ENCODE results near the gene SYCN. TPM values are rescaled to one million over a fixed set of nuclear protein-coding genes. Genes with fewer than 3 reads are reported as not detected.

SYCN gene
- total RNA-seq, 4 donors from 2014 or later, result not detected

DNA sequence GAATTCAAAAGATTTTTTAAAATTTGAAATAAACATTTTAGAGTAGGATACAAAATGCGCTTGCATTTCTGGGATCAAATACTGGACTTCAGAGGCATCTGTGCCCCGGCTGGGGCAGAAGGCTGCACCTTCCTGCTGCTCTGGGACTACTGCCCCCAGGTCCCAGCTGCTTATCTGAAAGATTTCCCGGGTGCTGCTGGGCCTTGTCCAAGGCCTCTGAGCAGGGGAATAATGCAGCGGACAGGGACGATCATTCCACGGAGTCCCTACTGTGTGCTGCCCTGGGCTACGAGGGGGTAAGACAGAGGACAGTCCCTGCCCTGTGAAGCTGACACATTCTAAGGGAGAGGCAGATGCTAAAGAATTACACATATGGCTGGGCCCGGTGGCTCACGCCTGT lies 40.4 kb downstream of the SYCN start:
- H3K27me3 ChIP-seq, result no peaks in the 10 kb centered on the region
- H3K36me3 ChIP-seq, result peaks cover 0 to 5% of the 10 kb centered on the region in 2 donors
- peaks cover 0 to 69% (median 28%) of the 10 kb centered on the region in 3 donors for H3K4me1 ChIP-seq
- ATAC-seq, result no peak
- no peak overlapping the region for H3K27ac ChIP-seq
- TF ChIP-seq POLR2A (IDR thresholded peaks at IDR 0.05), result no peak
- TF ChIP-seq POLR2AphosphoS5 (IDR thresholded peaks at IDR 0.05), result no peak
- TF ChIP-seq, protein P1, sequence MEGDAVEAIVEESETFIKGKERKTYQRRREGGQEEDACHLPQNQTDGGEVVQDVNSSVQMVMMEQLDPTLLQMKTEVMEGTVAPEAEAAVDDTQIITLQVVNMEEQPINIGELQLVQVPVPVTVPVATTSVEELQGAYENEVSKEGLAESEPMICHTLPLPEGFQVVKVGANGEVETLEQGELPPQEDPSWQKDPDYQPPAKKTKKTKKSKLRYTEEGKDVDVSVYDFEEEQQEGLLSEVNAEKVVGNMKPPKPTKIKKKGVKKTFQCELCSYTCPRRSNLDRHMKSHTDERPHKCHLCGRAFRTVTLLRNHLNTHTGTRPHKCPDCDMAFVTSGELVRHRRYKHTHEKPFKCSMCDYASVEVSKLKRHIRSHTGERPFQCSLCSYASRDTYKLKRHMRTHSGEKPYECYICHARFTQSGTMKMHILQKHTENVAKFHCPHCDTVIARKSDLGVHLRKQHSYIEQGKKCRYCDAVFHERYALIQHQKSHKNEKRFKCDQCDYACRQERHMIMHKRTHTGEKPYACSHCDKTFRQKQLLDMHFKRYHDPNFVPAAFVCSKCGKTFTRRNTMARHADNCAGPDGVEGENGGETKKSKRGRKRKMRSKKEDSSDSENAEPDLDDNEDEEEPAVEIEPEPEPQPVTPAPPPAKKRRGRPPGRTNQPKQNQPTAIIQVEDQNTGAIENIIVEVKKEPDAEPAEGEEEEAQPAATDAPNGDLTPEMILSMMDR (IDR thresholded peaks at IDR 0.05), result no peak
- no peak for TF ChIP-seq EP300 (IDR thresholded peaks at IDR 0.05)
- no peak overlapping the region for H3K4me3 ChIP-seq
- WGBS, 2 donors (ENCODE audit: low coverage in 1 of 2), result 85% methylated on average over 4 of the region's 9 CpGs; no CpG with 5 or more reads in 1 of the 2 donors
- H3K9me3 ChIP-seq, result no peaks in the 10 kb centered on the region

DNA sequence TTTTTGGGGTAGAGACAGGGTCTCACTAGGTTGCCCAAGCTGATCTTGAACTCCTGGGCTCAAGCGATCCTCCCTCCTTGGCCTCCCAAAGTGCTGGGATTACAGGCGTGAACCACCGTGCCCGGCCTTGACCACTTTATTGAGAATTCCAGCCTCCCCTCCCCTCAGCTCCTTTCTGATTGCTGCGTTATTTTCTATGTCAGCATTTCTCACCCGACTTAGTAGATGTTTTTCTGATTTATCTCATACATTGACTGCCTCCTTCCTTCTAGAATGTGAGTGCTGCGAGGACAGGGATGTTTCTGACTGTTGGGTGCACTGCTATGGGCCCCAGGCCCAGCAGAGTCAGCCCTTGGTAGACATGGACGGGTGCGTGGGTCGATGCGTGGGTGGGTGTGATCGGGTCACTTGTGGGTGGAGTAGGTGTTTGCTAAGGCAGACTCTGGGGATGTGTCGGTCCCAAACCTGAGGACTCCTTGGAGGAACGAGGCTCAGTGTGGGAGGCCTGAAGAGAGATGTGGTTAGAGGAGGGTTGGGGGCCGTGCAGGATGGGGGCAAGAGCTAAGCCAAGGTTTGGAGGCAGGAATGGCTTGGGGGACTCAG lies 41.5 kb downstream of the SYCN start:
- Histone ChIP-seq H3K4me3 (no peak overlapping the region), H3K4me1 (peaks cover 0 to 77% (median 33%) of the 10 kb centered on the region in 3 donors), H3K27me3 (no peaks in the 10 kb centered on the region), H3K27ac (no peak overlapping the region), H3K36me3 (no peaks in the 10 kb centered on the region), H3K9me3 (no peaks in the 10 kb centered on the region)
- ATAC-seq, result no peak
- TF ChIP-seq, protein P1 (IDR thresholded peaks at IDR 0.05), result no peak
- TF ChIP-seq POLR2A (IDR thresholded peaks at IDR 0.05) (no peak), EP300 (IDR thresholded peaks at IDR 0.05) (no peak), POLR2AphosphoS5 (IDR thresholded peaks at IDR 0.05) (no peak)
- 84 to 88% methylated on average over 5 to 10 of the region's 15 CpGs for WGBS, 2 donors (ENCODE audit: low coverage in 1 of 2)

DNA sequence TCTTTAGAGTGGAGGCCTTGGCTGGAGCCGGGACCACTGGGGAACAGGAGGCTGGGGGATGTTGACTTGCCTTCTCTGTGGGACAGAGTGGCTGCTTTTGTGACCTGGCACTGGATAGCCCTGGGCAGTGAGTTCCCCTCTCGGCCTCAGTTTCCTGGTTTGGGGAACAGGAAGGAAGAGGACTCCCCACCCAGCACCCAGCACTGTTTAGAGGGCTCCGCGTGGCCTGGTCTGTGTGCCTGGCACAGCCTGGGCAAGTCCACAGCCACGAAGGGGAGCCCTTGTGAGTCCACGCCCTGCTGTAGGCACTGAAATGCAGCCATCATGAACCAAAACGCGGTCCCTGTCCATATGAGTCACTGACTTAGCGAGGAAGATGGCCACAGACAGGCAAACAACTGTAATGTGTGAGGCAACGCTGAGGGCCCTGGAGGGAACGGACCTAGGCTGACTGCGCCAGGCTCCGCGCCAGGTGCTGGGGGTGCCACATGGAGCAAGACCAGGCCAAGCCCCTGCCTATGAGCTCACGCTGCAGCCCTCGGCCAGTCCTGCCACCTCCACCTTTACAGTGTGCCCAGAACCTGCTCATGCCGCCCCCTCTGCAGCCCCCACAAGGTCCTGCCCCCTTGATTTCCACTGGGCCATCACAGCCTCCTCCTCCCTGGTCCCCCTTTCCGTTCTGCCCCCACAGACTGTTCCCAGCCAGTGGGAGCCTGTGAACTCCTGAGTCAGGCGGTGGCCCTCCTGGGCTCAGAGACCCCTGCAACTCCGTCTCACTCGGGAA lies 43.0 kb downstream of the SYCN start:
- 100% methylated on average over 3 of the region's 21 CpGs; no CpG with 5 or more reads in 1 of the 2 donors for WGBS, 2 donors (ENCODE audit: low coverage in 1 of 2)
- ATAC-seq, result peak; percentile 16
- TF ChIP-seq, protein P1 (IDR thresholded peaks at IDR 0.05), result no peak
- TF ChIP-seq EP300 (IDR thresholded peaks at IDR 0.05) (no peak), POLR2A (IDR thresholded peaks at IDR 0.05) (no peak), POLR2AphosphoS5 (IDR thresholded peaks at IDR 0.05) (no peak)
- H3K9me3 ChIP-seq, result no peaks in the 10 kb centered on the region
- H3K27ac ChIP-seq, result peak overlapping the region in 3 of 4 donors; percentile 64 to 74 (median 69)
- peaks cover 0 to 77% (median 36%) of the 10 kb centered on the region in 3 donors for H3K4me1 ChIP-seq
- H3K4me3 ChIP-seq, result no peak overlapping the region
- H3K27me3 ChIP-seq, result no peaks in the 10 kb centered on the region
- H3K36me3 ChIP-seq, result no peaks in the 10 kb centered on the region

DNA sequence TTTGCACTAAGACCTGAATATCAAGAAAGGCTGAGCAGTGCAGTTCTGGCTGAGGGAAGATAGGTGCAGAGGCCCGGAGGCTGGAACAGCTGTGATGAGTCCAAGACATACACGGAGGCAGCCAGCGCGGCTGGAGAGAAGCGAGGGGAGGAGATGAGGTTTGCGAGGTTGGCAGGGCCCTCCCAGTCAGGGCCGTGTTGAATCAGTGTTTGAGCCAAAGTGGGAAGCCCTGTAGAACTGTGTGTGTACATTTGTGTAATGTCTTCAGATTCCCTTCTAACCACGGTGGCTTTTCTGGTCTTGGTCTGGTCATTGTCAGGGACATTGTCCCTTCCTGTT lies 43.6 kb downstream of the SYCN start:
- no peak for TF ChIP-seq POLR2A (IDR thresholded peaks at IDR 0.05)
- no peak for TF ChIP-seq POLR2AphosphoS5 (IDR thresholded peaks at IDR 0.05)
- TF ChIP-seq EP300 (IDR thresholded peaks at IDR 0.05), result no peak
- TF ChIP-seq, protein P1 (IDR thresholded peaks at IDR 0.05), result no peak
- H3K9me3 ChIP-seq, result no peaks in the 10 kb centered on the region
- H3K4me3 ChIP-seq, result no peak overlapping the region
- H3K36me3 ChIP-seq, result no peaks in the 10 kb centered on the region
- peak overlapping the region in 3 of 4 donors; percentile 64 to 74 (median 69) for H3K27ac ChIP-seq
- H3K27me3 ChIP-seq, result no peaks in the 10 kb centered on the region
- 0 to 28% methylated on average over 2 to 8 of the region's 8 CpGs for WGBS, 2 donors (ENCODE audit: low coverage in 1 of 2)
- peak; percentile 88 for ATAC-seq
- peaks cover 0 to 77% (median 40%) of the 10 kb centered on the region in 3 donors for H3K4me1 ChIP-seq
